HG03521 (cell line): ENCODE data around the gene NVL.
"Not testable (repeated sequence)": the region's sequence is repeated elsewhere in the genome, so short reads cannot be mapped to it uniquely, and the experiment has no call there.

ENCODE experiments used
- ATAC-seq: cut with Tn5 transposase; IDR thresholded peaks from one replicate; pipeline ENCODE4 v1.9.1; 2021; ENCODE audit warnings: mild to moderate bottlenecking, moderate library complexity; ENCODE audit not compliant: unreplicated experiment

NVL gene

GRCh38 chr1:224338150-224338838 lies 8.3 kb upstream of the NVL start:
- ATAC-seq = no peak

DNA sequence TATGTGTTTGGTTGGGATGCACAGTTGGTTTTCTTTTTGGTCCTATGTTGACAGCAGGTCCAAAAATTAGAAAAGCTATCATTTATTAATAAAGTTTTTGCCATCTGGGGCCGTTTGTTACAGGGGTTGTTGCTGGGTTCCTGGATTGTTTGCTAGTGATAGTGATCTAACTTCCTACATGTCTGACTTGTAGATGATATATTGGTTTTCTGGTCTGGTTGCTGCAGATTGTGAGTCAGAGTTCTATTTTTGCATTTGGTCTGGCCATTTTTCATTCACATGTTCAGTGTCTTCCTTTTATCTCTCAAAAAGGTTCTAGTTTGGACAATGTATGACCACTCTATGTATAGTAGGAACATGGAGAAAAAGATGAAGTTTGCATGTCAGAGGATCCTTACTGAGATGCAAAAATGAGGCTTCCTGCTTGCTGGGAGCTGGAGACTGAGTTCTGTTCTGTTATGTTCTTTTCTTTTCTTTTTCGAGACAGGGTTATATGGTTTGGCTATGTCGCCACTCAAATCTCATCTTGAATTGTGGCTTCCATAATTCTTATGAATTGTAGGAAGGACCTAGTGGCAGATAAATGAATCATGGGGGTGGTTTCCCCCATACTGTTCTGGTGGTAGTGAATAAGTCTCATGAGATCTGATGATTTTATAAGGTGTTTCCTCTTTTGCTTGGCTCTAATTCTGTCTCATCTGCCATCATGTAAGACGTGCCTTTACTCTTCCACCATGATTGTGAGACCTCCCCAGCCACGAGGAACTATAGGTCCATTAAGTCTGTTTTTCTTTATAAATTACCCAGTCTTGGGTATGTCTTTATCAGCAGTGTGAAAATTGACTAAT lies 4.2 kb upstream of the NVL start:
- no peak for ATAC-seq

DNA sequence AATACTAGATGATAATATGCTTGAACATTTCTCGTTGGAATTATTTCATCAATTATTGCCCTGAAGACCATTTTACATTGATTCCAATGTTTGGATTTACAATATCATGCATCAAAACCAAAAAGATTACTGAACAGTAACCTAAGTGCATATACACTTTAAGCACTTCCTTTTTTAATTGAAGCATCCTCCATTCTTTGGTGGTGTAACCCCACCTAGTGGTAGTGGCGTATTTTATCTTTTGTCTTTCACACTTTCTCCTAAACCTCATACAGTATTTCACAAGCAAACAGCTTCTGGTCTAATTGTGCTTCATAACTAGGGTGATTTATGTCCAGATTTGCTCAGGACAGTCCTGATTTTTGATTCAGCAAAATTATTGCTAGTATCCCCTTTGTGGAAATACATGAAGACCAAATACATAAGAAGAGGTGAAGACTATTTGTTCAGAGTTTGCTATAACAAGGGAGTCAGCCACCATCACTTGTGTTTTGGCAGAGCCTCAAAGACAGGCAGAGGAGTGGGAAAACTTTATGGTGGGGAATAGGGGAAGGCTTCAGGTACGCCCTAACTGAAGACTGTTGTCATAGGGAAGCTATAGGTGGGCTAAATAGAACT lies 3.4 kb upstream of the NVL start:
- ATAC-seq = peak; percentile 46

DNA sequence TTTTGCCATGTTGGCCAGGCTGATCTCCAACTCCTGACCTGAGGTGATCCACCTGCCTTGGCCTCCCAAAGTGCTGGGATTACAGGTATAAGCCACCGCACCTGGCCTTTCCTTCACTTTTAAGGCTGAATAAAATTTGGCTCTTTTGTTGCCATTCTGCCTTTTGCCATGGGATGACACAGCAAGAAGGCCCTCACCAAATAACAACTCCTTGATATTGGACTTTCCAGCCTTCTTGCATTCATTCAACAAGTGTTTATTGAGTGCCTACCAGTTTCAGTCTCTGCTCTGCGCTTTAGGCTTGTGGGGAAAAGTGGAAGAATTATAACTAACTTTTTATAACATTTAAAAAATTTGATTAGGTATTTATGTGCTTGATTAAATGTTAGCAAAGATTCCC lies 1.9 kb upstream of the NVL start:
- ATAC-seq = no peak

DNA sequence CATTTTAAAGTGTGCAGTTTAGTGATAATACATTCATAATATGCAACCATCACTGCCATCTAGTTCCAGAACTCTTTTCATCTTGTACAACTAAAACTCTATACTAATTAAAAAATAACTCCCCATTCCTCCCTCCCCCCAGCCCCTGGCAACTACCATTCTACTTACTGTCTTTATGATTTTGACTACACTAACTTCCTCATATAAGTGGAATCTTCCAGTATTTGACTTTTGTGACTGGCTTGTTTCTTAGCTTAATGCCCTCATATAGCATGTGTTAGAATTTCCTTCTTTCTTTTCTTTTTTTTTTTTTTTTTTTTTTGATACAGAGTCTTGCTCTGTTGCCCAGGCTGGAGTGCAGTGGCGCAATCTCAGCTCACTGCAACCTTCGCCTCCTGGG lies 1.4 kb upstream of the NVL start:
- ATAC-seq = no peak

DNA sequence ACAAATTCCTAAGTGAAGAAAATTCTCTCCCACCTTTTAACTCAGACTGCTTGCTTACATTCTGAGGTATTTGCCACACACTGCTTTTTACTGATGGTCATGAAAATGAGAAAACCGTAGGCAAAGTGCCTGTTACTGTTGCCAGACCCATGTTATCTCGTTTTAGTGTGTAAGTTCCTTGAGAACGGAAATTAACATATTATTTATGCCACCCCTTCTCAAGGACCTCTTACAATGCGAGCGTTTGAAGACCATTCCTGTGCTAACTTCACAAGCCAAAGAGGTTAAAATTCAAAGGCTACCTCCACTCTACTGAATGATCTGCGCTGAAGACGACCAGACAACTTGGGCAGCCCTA lies 509 bp downstream of the NVL start:
- no peak for ATAC-seq

DNA sequence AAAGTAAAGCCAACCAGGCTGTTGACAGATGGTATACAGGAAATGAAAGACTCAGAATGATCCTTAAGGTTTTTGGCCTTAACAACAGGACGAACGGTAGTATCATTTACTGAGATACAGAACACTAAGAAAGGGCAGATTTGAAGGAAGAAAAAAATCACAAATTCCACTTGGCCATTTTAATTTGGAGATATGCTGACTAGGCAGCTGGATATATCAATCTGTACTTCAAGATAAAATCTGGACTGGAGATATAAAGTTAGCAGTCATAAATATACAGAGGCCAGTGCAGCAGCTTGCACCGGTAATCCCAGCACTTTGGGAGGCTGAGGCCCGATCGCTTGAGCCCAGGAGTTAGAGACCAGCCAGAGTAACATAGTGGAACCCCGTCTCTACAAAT lies 1.3 kb downstream of the NVL start:
- ATAC-seq = no peak

DNA sequence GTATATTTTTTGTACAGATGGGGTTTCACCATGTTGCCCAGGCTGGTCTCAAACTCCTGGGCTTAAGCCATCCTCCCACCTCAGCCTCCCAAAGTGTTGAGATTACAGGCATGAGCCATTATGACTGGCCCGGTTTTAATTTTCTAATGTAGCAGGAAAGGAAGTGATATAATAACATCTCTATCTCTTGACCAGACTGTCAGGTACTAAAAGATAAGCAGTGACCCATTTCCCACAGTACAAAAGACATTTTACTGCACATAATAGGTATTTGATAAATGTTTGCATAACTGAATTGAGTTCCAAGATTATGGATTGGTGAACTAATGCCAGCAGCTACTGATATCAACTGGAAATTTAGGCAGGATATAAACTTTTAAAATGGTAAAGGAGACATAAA lies 4.0 kb downstream of the NVL start:
- no peak for ATAC-seq

GRCh38 chr1:224321706-224322105 lies 8.3 kb downstream of the NVL start:
- no peak for ATAC-seq

- no peak for ATAC-seq
Measured at GRCh38 chr1:224317383-224318045, 12.5 kb downstream of the NVL start.

GRCh38 chr1:224312025-224312424 lies 17.9 kb downstream of the NVL start:
- ATAC-seq = no peak

GRCh38 chr1:224311503-224311902 lies 18.5 kb downstream of the NVL start:
- not testable (repeated sequence) for ATAC-seq

DNA sequence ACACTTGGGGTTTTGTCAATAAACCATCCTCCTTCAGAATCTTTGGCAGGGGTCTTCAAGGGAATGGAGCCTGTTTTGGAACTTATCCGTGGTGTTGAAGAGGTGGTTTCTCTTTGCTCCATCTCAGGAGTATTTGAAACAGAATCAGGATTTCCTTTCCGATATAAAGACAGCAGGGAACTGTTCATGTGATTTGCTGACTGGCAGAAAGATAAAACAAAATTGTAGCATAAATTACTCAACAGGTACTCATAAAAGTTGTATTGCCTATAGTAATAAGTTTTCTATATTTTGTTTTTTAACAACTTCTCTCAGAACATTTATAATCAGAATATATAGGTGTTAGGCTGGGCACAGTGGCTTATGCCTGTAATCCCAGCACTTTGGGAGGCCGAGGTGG lies 21.9 kb downstream of the NVL start:
- ATAC-seq = no peak

GRCh38 chr1:224304767-224305166 lies 25.2 kb downstream of the NVL start:
- ATAC-seq = no peak

DNA sequence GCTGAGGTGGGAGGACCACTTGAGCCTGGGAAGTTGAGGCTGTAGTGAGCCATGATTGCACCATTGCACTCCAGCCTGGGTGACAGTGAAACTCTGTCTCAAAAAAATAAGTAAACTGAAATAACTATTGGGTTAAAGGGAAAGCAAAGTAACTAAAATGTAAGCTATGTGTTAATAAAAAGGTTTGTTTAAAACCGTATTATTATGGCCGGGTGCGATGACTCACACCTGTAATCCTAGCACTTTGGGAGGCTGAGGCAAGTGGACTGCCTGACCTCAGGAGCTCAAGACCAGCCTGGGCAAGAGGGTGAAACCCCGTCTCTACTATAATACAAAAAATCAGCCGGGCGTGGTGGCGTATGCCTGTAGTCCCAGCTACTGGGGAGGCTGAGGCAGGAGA lies 27.0 kb downstream of the NVL start:
- no peak for ATAC-seq

GRCh38 chr1:224301391-224301790 lies 28.6 kb downstream of the NVL start:
- ATAC-seq = no peak

GRCh38 chr1:224300346-224300745 lies 29.6 kb downstream of the NVL start:
- no peak for ATAC-seq

- no peak for ATAC-seq
Measured at GRCh38 chr1:224298346-224299330, 31.3 kb downstream of the NVL start.

GRCh38 chr1:224294775-224295174 lies 35.2 kb downstream of the NVL start:
- no peak for ATAC-seq

- ATAC-seq = no peak
Measured at GRCh38 chr1:224292419-224292818, 37.6 kb downstream of the NVL start.
